GM23338 (cell line): ENCODE data around the gene PCGF3. TPM values are rescaled to one million over a fixed set of nuclear protein-coding genes. Genes with fewer than 3 reads are reported as not detected.

Source experiments
- ATAC-seq: fragments of 200-7000 bp; cut with Tn5 transposase; 3 replicates; pipeline ENCODE4 v1.9.1; 2020
- DNase-seq: peaks from one replicate; pipeline ENCODE4 v3.0.0-alpha.2; 2015; ENCODE audit warnings: low spot score
- H2AFZ ChIP-seq: fragments of 200-600 bp; sonication (generic); 2 replicates; pipeline ENCODE4 v1.8.0; 2016; ENCODE audit warnings: antibody characterized with exemption, mild to moderate bottlenecking, moderate library complexity
- H3F3A ChIP-seq: fragments of 200-600 bp; sonication (generic); replicated peaks from 2 replicates; pipeline ENCODE4 v1.8.0; 2017; ENCODE audit warnings: antibody characterized with exemption, mixed run types, low read depth
- H3K27ac ChIP-seq: fragments of 200-600 bp; sonication (generic); 2 replicates; pipeline ENCODE4 v1.6.1; 2016; ENCODE audit warnings: low read depth
- H3K27me3 ChIP-seq: fragments of 200-600 bp; sonication (generic); 2 replicates; pipeline ENCODE4 v1.8.0; 2016; ENCODE audit warnings: mild to moderate bottlenecking, mixed run types, moderate library complexity; ENCODE audit not compliant: insufficient read depth
- H3K36me3 ChIP-seq: fragments of 200-600 bp; sonication (generic); 2 replicates; pipeline ENCODE4 v1.8.0; 2016; ENCODE audit warnings: mild to moderate bottlenecking; ENCODE audit not compliant: insufficient read depth
- H3K4me1 ChIP-seq: fragments of 200-600 bp; sonication (generic); 2 replicates; pipeline ENCODE4 v1.8.0; 2016; ENCODE audit warnings: mild to moderate bottlenecking, moderate library complexity; ENCODE audit not compliant: insufficient read depth
- H3K4me2 ChIP-seq: fragments of 200-600 bp; sonication (generic); 2 replicates; pipeline ENCODE4 v1.7.1; 2017; ENCODE audit warnings: mixed run types
- H3K4me3 ChIP-seq: fragments of 200-600 bp; sonication (generic); 2 replicates; pipeline ENCODE4 v1.6.1; 2016; ENCODE audit warnings: mixed run types
- H3K79me2 ChIP-seq: fragments of 200-600 bp; sonication (generic); replicated peaks from 2 replicates; pipeline ENCODE4 v1.8.0; 2017; ENCODE audit warnings: mild to moderate bottlenecking; ENCODE audit not compliant: insufficient read depth
- H3K9me2 ChIP-seq: fragments of 200-600 bp; sonication (generic); 2 replicates; pipeline ENCODE4 v1.8.0; 2017; ENCODE audit not compliant: insufficient read depth
- H4K20me1 ChIP-seq: fragments of 200-600 bp; sonication (generic); replicated peaks from 2 replicates; pipeline ENCODE4 v1.8.0; 2017; ENCODE audit warnings: mild to moderate bottlenecking; ENCODE audit not compliant: insufficient read depth
- H3K27ac Mint-ChIP-seq: 2 replicates; pipeline ENCODE4 v1.8.0; 2020; ENCODE audit warnings: inconsistent platforms, mild to moderate bottlenecking, moderate library complexity, mixed read lengths
- H3K27me3 Mint-ChIP-seq: 3 replicates; pipeline ENCODE4 v1.8.0; 2022; ENCODE audit warnings: low read depth, mild to moderate bottlenecking, moderate library complexity, mixed read lengths, inconsistent platforms; ENCODE audit not compliant: insufficient read depth, poor library complexity
- H3K36me3 Mint-ChIP-seq: 3 replicates; pipeline ENCODE4 v1.8.0; 2021; ENCODE audit warnings: low read depth, mild to moderate bottlenecking, inconsistent platforms, moderate library complexity, mixed read lengths
- H3K4me1 Mint-ChIP-seq: 3 replicates; pipeline ENCODE4 v1.8.0; 2020; ENCODE audit warnings: mild to moderate bottlenecking, inconsistent platforms, mixed read lengths
- H3K4me3 Mint-ChIP-seq: 3 replicates; pipeline ENCODE4 v1.8.0; 2021; ENCODE audit warnings: moderate library complexity, mild to moderate bottlenecking, inconsistent platforms, mixed read lengths
- H3K9me3 Mint-ChIP-seq: 3 replicates; pipeline ENCODE4 v1.8.0; 2020; ENCODE audit warnings: moderate library complexity, mild to moderate bottlenecking, inconsistent platforms, mixed read lengths
- CREB1 ChIP-seq: fragments of 250-450 bp; sonication (Bioruptor Pico); IDR thresholded peaks from 2 replicates; pipeline ENCODE4 v1.5.0; 2020; ENCODE audit warnings: low read depth, mild to moderate bottlenecking, moderate library complexity
- EZH2 ChIP-seq: fragments of 200-600 bp; sonication (generic); IDR thresholded peaks from one replicate; pipeline ENCODE4 v1.8.0; 2017; ENCODE audit warnings: antibody characterized with exemption, mild to moderate bottlenecking, low read depth; ENCODE audit not compliant: unreplicated experiment
- EZH2phosphoT487 ChIP-seq: fragments of 200-600 bp; sonication (generic); IDR thresholded peaks from one replicate; pipeline ENCODE4 v1.8.1; 2018; ENCODE audit warnings: antibody characterized with exemption; ENCODE audit not compliant: unreplicated experiment
- NANOG ChIP-seq: IDR thresholded peaks from 2 replicates; pipeline ENCODE4 v1.6.1; 2016; ENCODE audit warnings: antibody characterized with exemption, borderline replicate concordance
- STAT1 ChIP-seq: IDR thresholded peaks from one replicate; pipeline ENCODE4 v1.6.1; 2016; ENCODE audit warnings: antibody characterized with exemption; ENCODE audit not compliant: unreplicated experiment
- ZNF331 ChIP-seq: fragments of 250-450 bp; sonication (Bioruptor Pico); IDR thresholded peaks from 2 replicates; pipeline ENCODE4 v1.5.0; 2020; ENCODE audit warnings: low read depth, mild to moderate bottlenecking, moderate library complexity
- polyA plus RNA-seq: library from polyadenylated mRNA; unstranded; fragments of >200 nt; fragmentation: Nextera tagmentation; extraction: Ambion mirVana; gene quantifications from 2 replicates; pipeline ENCODE4 v1.2.1, GENCODE V29; 2016
- total RNA-seq: library from RNA; depleted of rRNA; stranded (reverse); fragments of >200 nt; shearing (Covaris generic); gene quantifications from 2 replicates; pipeline ENCODE4 v1.2.3, GENCODE V29; 2014
- TF ChIP-seq, protein P1 (sequence below), 2 experiments: fragments of 200-600 bp in 1 of 2; sonication (generic) in 1 of 2; conservative IDR thresholded peaks; 2 replicates each; pipeline versions ENCODE4 v1.5.1 to v1.6.1; 2016 to 2017; ENCODE audit warnings: antibody characterized with exemption in 2 of 2, low read depth in 2 of 2, mild to moderate bottlenecking in 2 of 2, moderate library complexity in 1 of 2
- TF ChIP-seq, protein P2 (sequence below): fragments of 250-450 bp; sonication (Bioruptor Pico); IDR thresholded peaks from 2 replicates; pipeline ENCODE4 v1.5.0; 2020; ENCODE audit warnings: mild to moderate bottlenecking, moderate library complexity
- TF ChIP-seq, protein P3 (sequence below): IDR thresholded peaks from 2 replicates; pipeline ENCODE4 v1.6.1; 2016; ENCODE audit warnings: antibody characterized with exemption
- TF ChIP-seq, protein P4 (sequence below): IDR thresholded peaks from one replicate; pipeline ENCODE4 v1.6.1; 2018; ENCODE audit warnings: antibody characterized with exemption; ENCODE audit not compliant: unreplicated experiment

PCGF3 gene
- total and polyA plus RNA-seq, 2 experiments from 2014 or later: 33.1 to 49.0 TPM

DNA sequence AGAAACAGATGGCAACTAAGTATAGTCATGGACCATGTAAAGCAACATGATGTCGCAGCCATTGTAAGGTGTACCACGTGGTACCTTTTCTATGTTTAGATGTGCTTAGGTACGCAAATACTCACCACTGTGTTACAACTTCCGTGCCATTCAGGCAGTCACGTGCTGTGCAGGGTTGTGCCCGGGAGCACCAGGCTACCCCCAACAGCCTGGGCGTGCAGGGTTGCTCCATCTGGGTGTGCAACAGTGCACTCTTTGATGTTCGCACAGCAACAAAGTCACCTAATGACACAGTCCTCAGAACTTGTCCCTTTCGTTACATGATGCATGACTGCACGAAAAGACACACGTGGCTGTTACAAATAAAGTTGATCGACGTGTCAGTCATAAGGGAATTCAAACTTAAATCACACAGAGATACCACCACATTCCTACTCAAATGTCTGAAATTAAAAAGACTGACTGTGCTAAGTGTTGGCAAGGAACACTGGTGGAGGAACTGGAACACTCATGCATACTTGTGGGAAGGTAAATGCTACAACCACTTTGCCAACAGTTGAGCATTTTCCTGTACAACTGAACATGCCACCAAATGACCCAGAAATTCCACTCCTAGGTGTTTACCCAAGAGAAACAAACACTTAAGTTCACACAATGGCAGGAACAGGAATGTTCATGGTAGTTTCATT, 95.9 kb downstream of the PCGF3 start:
- Histone ChIP-seq H3K79me2 (no peaks in the 10 kb centered on the region), H4K20me1 (no peaks in the 10 kb centered on the region), H3K4me1 (no peaks in the 10 kb centered on the region), H3K9me2 (no peaks in the 10 kb centered on the region), H3F3A (no peaks in the 10 kb centered on the region), H3K27ac (no peak overlapping the region), H2AFZ (no peak overlapping the region), H3K36me3 (no peaks in the 10 kb centered on the region), H3K4me3 (no peak overlapping the region), H3K4me2 (no peak overlapping the region), H3K27me3 (peaks cover 17% of the 10 kb centered on the region)
- Mint-ChIP-seq H3K9me3 (peaks cover 10% of the 10 kb centered on the region; the same call in 2 of the 3 replicates), H3K27me3 (peaks cover 15% of the 10 kb centered on the region), H3K4me3 (no peak overlapping the region), H3K4me1 (no peaks in the 10 kb centered on the region; the same call in 2 of the 3 replicates), H3K27ac (no peak overlapping the region), H3K36me3 (no peaks in the 10 kb centered on the region; the same call in 2 of the 3 replicates)
- ATAC-seq (no peak), DNase-seq (no peak)
- TF ChIP-seq CREB1 (CRISPR knock-in tag) (no peak), EZH2phosphoT487 (no peak), STAT1 (no peak), EZH2 (no peak), ZNF331 (CRISPR knock-in tag) (no peak), NANOG (no peak)
- TF ChIP-seq, protein P1, sequence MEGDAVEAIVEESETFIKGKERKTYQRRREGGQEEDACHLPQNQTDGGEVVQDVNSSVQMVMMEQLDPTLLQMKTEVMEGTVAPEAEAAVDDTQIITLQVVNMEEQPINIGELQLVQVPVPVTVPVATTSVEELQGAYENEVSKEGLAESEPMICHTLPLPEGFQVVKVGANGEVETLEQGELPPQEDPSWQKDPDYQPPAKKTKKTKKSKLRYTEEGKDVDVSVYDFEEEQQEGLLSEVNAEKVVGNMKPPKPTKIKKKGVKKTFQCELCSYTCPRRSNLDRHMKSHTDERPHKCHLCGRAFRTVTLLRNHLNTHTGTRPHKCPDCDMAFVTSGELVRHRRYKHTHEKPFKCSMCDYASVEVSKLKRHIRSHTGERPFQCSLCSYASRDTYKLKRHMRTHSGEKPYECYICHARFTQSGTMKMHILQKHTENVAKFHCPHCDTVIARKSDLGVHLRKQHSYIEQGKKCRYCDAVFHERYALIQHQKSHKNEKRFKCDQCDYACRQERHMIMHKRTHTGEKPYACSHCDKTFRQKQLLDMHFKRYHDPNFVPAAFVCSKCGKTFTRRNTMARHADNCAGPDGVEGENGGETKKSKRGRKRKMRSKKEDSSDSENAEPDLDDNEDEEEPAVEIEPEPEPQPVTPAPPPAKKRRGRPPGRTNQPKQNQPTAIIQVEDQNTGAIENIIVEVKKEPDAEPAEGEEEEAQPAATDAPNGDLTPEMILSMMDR (conservative IDR thresholded peaks at IDR 0.05; ENCODE audit: low read depth in 2 of 2): no peak
- TF ChIP-seq, protein P2, sequence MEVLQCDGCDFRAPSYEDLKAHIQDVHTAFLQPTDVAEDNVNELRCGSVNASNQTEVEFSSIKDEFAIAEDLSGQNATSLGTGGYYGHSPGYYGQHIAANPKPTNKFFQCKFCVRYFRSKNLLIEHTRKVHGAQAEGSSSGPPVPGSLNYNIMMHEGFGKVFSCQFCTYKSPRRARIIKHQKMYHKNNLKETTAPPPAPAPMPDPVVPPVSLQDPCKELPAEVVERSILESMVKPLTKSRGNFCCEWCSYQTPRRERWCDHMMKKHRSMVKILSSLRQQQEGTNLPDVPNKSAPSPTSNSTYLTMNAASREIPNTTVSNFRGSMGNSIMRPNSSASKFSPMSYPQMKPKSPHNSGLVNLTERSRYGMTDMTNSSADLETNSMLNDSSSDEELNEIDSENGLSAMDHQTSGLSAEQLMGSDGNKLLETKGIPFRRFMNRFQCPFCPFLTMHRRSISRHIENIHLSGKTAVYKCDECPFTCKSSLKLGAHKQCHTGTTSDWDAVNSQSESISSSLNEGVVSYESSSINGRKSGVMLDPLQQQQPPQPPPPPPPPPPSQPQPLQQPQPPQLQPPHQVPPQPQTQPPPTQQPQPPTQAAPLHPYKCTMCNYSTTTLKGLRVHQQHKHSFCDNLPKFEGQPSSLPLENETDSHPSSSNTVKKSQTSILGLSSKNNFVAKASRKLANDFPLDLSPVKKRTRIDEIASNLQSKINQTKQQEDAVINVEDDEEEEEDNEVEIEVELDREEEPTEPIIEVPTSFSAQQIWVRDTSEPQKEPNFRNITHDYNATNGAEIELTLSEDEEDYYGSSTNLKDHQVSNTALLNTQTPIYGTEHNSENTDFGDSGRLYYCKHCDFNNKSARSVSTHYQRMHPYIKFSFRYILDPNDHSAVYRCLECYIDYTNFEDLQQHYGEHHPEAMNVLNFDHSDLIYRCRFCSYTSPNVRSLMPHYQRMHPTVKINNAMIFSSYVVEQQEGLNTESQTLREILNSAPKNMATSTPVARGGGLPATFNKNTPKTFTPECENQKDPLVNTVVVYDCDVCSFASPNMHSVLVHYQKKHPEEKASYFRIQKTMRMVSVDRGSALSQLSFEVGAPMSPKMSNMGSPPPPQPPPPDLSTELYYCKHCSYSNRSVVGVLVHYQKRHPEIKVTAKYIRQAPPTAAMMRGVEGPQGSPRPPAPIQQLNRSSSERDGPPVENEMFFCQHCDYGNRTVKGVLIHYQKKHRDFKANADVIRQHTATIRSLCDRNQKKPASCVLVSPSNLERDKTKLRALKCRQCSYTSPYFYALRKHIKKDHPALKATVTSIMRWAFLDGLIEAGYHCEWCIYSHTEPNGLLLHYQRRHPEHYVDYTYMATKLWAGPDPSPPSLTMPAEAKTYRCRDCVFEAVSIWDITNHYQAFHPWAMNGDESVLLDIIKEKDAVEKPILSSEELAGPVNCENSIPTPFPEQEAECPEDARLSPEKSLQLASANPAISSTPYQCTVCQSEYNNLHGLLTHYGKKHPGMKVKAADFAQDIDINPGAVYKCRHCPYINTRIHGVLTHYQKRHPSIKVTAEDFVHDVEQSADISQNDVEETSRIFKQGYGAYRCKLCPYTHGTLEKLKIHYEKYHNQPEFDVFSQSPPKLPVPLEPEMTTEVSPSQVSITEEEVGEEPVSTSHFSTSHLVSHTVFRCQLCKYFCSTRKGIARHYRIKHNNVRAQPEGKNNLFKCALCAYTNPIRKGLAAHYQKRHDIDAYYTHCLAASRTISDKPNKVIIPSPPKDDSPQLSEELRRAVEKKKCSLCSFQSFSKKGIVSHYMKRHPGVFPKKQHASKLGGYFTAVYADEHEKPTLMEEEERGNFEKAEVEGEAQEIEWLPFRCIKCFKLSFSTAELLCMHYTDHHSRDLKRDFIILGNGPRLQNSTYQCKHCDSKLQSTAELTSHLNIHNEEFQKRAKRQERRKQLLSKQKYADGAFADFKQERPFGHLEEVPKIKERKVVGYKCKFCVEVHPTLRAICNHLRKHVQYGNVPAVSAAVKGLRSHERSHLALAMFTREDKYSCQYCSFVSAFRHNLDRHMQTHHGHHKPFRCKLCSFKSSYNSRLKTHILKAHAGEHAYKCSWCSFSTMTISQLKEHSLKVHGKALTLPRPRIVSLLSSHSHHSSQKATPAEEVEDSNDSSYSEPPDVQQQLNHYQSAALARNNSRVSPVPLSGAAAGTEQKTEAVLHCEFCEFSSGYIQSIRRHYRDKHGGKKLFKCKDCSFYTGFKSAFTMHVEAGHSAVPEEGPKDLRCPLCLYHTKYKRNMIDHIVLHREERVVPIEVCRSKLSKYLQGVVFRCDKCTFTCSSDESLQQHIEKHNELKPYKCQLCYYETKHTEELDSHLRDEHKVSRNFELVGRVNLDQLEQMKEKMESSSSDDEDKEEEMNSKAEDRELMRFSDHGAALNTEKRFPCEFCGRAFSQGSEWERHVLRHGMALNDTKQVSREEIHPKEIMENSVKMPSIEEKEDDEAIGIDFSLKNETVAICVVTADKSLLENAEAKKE (CRISPR knock-in tag): no peak
- TF ChIP-seq, protein P3, sequence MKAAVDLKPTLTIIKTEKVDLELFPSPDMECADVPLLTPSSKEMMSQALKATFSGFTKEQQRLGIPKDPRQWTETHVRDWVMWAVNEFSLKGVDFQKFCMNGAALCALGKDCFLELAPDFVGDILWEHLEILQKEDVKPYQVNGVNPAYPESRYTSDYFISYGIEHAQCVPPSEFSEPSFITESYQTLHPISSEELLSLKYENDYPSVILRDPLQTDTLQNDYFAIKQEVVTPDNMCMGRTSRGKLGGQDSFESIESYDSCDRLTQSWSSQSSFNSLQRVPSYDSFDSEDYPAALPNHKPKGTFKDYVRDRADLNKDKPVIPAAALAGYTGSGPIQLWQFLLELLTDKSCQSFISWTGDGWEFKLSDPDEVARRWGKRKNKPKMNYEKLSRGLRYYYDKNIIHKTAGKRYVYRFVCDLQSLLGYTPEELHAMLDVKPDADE: no peak
- TF ChIP-seq, protein P4, sequence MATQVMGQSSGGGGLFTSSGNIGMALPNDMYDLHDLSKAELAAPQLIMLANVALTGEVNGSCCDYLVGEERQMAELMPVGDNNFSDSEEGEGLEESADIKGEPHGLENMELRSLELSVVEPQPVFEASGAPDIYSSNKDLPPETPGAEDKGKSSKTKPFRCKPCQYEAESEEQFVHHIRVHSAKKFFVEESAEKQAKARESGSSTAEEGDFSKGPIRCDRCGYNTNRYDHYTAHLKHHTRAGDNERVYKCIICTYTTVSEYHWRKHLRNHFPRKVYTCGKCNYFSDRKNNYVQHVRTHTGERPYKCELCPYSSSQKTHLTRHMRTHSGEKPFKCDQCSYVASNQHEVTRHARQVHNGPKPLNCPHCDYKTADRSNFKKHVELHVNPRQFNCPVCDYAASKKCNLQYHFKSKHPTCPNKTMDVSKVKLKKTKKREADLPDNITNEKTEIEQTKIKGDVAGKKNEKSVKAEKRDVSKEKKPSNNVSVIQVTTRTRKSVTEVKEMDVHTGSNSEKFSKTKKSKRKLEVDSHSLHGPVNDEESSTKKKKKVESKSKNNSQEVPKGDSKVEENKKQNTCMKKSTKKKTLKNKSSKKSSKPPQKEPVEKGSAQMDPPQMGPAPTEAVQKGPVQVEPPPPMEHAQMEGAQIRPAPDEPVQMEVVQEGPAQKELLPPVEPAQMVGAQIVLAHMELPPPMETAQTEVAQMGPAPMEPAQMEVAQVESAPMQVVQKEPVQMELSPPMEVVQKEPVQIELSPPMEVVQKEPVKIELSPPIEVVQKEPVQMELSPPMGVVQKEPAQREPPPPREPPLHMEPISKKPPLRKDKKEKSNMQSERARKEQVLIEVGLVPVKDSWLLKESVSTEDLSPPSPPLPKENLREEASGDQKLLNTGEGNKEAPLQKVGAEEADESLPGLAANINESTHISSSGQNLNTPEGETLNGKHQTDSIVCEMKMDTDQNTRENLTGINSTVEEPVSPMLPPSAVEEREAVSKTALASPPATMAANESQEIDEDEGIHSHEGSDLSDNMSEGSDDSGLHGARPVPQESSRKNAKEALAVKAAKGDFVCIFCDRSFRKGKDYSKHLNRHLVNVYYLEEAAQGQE: no peak
